NCI-H526 (cell line): ENCODE measurements around the gene OR52K1.
A peak's percentile ranks its signal among the peaks of the same experiment; 100 is the strongest.
"Not testable (repeated sequence)": the region's sequence is repeated elsewhere in the genome, so short reads cannot be mapped to it uniquely, and the experiment has no call there.

Experiments
- DNase-seq, 2 experiments: peaks; one replicate each; lab custom pipeline; 2025; lab: John Stamatoyannopoulos, UW

The OR52K1 gene

GRCh38 chr11:4482445-4482844, at the start of gene OR52K1:
Gene OR52K1, plus strand, starts transcription at chr11:4482646. Its CDS starts 6,255 bp downstream, at chr11:4488901.
- no peak for DNase-seq

- DNase-seq: no peak
Measured at GRCh38 chr11:4433856-4434255, 48.6 kb upstream of the OR52K1 start.

GRCh38 chr11:4436411-4436810, 46.0 kb upstream of the OR52K1 start:
- no peak for DNase-seq

- DNase-seq: no peak
Measured at GRCh38 chr11:4441515-4441914, 40.9 kb upstream of the OR52K1 start.

- no peak for DNase-seq
Measured at GRCh38 chr11:4443232-4443891, 39.1 kb upstream of the OR52K1 start.

GRCh38 chr11:4448995-4449394, 33.5 kb upstream of the OR52K1 start, which contains the start of gene OR52K2:
Gene OR52K2, plus strand, starts transcription at chr11:4449295. Its CDS starts 45 bp downstream, at chr11:4449340.
- no peak for DNase-seq

GRCh38 chr11:4453118-4453517, 29.3 kb upstream of the OR52K1 start:
- no peak for DNase-seq

- DNase-seq: no peak
Measured at GRCh38 chr11:4454021-4454420, 28.4 kb upstream of the OR52K1 start.

GRCh38 chr11:4455419-4455818, 27.0 kb upstream of the OR52K1 start:
- DNase-seq: no peak

- no peak for DNase-seq
Measured at GRCh38 chr11:4459500-4459899, 22.9 kb upstream of the OR52K1 start.

- DNase-seq: no peak
Measured at GRCh38 chr11:4460151-4460550, 22.3 kb upstream of the OR52K1 start.

GRCh38 chr11:4464216-4465159, 18.0 kb upstream of the OR52K1 start:
- DNase-seq: peak; percentile 34 to 47

- DNase-seq: no peak
Measured at GRCh38 chr11:4465407-4465806, 17.0 kb upstream of the OR52K1 start.

GRCh38 chr11:4466131-4466870, 16.1 kb upstream of the OR52K1 start:
- DNase-seq: peak in 1 of 2 experiments; percentile 57

- DNase-seq: peak in 1 of 2 experiments; percentile 35
Measured at GRCh38 chr11:4466871-4467442, 15.5 kb upstream of the OR52K1 start.

GRCh38 chr11:4467811-4468606, 14.4 kb upstream of the OR52K1 start:
- DNase-seq: no peak

- DNase-seq: no peak
Measured at GRCh38 chr11:4479644-4480043, 2.8 kb upstream of the OR52K1 start.

- DNase-seq: no peak
Measured at GRCh38 chr11:4480577-4481239, 1.7 kb upstream of the OR52K1 start.

GRCh38 chr11:4481240-4481582, 1.2 kb upstream of the OR52K1 start:
- no peak for DNase-seq

GRCh38 chr11:4484310-4484709, 1.9 kb downstream of the OR52K1 start:
- DNase-seq: no peak

- DNase-seq: not testable (repeated sequence)
Measured at GRCh38 chr11:4491405-4491804, 9.0 kb downstream of the OR52K1 start.
